ENCODE data around the gene LIME1.

The LIME1 gene

DNA sequence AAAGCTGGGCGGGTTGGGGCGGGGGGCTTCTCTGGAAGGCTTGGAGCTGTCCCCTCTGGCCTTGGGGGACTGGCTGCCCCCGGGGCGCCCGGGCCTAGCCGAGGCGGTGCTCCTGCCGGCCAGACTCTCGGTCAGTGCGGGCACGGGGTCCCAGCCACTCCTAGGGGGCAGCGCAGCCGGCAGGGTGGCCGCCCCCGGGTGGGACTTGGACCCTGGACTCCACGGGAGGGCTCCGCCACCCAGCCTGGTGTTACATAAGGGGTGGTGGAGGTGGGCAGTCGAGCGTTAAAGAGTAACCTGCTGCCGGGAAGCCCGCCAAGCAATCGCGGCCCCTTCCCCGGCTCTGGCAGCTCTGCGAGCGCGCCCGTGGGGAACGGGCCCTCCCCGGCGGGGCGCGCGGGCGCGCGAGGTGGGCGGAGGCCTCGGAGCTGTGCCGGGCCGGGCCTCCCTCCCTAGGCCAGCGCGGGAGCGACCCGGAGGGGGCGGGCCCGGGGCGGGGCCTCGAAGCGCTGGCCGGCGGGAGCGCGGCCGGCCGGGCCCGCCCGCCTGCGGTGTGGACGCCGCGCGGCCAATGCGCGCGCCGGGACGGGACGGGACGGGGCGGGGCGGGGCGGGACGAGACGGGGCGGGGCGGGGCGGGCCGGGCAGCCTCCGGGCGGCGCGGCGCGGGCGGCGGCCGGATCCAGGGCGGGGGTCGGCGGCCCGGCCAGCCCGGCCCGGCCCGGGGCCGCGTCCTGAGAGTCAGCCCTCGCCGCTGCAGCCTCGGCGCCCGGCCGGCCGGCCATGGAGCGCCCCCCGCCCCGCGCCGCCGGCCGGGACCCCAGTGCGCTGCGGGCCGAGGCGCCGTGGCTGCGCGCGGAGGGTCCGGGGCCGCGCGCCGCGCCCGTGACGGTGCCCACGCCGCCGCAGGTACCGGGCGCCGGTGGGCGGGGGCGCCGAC, 2.9 kb downstream of the LIME1 start, which contains the start of gene SLC2A4RG:
Gene SLC2A4RG (plus strand): TSS at position 647 of the 940 bp plus-strand sequence. CDS start 137 bp downstream, at position 784.
- DNase-seq: peak; percentile 57

DNA sequence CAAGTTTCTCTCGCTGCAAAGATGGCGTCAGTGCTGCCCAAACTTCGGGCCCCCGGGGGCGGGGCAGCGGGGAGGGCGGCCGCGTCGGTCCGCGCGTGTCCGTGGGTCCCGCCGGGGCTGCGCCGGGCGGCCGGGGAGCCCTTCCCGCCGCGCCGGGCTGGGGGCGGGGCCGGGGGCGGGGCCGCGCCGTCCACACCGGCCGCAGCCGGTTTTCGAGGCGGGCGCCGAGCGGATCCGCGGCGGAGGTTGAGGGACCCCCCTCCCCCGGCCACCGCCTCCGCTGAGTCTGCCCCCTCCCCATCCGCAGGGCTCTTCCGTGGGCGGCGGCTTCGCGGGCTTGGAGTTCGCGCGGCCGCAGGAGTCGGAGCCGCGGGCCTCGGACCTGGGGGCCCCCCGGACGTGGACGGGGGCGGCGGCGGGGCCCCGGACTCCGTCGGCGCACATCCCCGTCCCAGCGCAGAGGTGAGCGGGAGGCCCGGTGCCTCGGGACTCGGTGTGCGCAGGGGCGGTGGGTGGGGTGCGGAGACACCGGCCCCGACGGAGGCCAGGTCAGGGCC, 3.7 kb downstream of the LIME1 start:
- peak; percentile 53 for DNase-seq

DNA sequence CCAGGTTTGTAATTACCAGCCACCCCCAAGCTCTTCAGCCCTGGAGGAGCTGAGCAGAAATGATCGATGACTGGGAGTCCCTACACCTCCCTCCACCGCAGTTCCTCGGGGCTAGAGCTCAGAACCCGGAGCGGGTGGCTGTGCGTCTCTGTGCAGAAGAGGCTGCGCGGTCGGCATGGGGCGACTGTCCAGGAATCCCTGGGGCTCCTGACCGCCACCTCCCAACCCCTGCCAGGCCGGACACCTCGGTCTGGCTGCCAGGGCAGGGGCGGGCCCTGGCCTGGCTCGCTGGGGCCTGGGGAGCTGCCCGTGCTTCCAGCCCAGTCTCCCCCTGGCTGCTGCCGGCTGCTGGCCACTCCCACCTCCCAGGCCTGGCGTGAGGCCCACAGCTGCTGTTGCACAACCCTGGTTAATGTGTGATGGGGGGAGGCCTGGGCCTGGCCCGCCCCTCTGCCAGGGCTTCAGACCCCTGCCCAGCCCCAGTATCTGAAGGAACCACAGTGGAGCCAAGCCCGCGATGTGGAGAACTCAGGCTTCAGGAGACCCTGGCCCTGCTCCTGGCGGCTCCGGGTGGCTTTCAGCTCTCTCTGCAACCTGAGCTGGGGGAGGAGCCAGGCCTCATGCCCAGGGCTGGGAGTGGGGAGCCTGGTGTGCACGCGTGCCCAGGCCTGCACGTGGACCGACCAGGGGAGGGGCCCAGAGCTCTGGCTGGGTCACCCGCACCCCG, 4.3 kb downstream of the LIME1 start:
- DNase-seq: peak; percentile 36

DNA sequence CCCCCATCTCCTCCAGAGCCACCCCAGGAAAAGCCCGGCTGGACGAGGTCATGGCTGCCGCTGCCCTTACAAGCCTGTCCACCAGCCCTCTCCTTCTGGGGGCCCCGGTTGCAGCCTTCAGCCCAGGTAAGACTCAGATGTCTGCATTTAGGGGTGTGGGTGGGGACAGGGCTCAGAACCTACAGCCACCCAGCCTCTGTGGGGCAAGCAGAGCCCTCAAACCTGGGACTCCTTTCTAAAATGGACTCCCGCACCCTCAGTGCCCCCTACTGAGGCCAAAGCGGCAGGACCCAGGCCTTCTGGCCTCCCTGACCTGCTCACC, 4.9 kb downstream of the LIME1 start:
- DNase-seq: no peak

DNA sequence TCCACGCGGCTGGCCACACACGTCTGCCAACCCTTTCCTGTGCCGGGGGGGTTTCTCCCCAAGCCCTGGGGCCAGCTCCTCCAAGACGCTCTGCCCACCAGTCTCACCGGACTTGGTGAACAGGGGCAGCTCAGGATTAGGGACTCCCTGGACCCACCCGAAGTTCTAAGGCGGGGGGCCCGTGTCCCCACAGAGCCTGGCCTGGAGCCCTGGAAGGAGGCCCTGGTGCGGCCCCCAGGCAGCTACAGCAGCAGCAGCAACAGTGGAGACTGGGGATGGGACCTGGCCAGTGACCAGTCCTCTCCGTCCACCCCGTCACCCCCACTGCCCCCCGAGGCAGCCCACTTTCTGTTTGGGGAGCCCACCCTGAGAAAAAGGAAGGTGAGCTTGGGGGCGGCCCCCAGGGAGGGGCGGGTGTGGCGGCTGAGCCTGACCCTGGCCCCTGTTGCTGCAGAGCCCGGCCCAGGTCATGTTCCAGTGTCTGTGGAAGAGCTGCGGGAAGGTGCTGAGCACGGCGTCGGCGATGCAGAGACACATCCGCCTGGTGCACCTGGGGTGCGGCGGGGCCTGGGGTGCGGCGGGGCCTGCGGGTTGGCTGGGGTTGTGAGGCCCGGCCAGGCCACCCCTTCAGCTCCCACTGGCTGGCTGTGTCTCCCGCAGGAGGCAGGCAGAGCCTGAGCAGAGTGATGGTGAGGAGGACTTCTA, 5.4 kb downstream of the LIME1 start:
- no peak for DNase-seq

DNA sequence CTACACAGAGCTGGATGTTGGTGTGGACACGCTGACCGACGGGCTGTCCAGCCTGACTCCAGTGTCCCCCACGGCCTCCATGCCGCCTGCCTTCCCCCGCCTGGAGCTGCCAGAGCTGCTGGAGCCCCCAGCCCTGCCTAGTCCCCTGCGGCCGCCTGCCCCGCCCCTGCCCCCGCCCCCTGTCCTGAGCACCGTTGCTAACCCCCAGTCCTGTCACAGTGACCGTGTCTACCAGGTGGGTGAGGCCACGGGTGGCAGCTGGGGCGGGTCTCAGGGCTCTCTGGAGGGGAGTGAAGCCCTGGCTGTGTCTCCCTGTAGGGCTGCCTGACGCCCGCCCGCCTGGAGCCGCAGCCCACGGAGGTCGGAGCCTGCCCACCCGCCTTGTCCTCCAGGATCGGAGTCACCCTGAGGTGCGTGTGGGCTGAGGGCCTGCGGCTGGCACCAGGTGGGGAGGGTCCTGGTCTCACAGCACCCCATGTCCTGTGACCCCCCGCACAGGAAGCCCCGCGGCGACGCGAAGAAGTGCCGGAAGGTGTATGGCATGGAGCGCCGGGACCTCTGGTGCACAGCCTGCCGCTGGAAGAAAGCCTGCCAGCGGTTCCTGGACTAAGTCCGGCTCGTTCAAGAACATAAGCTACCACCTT, 6.0 kb downstream of the LIME1 start:
- DNase-seq: no peak

DNA sequence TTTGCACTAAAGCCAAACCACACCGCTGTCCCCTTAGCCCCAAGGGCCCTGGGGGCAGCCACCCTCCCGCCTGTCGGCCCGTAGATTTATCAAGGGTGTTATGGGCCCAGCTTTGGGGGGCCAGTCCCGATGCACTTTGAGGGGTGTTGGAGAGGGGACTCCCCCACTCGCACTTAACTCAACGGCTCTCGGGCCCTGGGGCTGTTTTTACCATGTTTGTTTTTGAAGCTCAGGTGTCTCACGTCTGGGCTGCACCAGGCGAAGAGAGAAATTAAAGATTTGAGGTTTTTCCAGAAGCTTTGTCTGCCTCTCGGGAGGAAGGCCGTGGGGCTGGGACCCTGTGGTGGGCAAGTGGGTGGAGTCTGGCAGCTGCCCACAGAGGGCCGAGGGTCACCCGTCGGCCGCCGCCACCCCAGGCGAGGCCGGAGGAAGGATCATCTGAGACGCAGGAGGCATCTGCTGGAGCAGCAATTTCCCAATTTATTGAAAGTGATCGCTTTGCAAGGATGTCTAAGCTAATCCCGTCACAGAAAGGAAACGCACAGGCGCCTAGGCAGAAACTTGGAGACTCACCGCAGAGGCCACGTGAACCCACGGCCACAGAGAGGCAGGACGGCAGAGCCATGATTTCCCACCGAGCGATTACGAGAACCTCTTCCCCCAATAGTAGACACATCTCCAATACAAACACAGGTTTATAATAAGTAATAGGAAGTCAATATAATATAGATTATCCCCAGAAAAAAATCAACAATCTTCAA, 6.9 kb downstream of the LIME1 start:
- no peak for DNase-seq

DNA sequence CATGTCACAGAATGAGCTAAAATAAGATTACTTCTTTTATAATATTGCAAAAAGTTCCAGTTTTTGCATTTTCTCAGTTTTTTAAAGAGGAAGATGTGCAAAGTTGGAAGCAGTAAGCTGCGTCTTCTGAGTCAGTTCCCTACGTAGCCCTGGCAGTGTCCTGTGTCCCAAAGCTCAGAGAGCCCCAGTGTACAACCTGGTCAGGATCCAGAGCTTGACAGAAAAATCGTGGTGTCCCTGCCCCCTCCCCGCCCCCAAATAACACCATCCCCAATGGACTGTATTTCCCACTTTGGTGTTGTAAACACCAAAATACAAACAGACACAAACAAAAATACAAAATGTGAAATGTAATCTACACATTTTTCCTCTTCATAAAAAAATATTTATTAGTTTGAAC, 7.7 kb downstream of the LIME1 start:
- DNase-seq: no peak

DNA sequence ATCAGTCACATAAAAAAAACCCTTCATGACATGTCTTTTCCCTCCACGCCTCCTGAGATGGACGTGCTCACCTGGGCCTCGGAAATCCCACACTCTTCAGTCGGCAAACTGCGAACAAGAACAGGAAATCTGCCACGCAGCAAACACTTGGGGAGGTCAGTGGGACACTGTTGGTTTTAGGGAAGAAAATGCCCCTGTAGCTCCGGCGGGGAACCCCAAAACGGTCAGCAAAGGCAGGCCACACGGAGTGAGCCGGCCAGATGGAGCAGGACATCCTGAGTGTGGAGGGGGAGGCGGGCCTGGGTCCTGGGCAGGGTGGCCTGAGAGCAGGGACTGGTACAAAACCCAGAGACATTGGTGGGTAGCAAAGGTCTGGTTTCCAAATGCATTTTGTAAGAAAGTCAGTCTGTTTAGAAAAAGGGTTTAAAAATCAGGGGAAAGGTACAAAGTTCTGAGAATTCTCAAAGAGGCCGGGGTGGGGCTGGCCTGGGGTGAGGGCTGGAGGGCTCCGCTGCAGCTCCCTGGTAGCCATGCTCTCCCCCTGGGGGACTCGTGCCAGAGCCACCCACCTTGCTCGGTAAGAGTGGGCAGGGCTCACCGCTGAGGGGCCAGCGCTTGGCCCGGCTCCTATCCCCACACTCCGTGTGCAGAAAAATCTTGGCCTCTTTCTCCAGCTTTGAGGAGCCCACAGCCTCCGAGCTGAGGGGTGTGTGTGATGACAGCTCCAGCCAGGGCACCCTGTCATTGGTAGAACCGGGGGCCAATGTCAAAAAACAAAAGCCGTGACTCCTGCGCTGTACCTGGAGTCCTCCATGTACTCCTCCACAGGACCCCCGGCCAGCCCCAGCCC, 8.3 kb downstream of the LIME1 start:
- DNase-seq: no peak

DNA sequence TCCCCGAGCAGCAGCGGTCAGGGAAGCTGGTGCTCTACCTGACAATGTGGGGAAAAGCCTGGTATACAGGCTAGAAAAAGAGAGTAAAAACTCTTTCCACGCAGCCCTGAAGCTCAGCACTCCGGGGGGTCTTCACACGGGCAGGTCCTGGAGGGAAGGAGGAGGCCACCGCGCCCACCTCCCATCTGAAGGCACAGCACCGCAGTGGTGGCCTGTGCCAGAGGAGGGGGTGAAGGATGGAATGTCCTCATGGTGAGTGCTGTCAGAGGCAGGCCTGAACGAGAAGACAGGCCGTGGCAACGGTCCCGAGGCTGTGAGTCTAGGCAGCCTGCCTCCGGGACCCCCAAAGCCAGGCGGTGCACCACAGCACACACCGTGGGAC, 9.0 kb downstream of the LIME1 start:
- no peak for DNase-seq

DNA sequence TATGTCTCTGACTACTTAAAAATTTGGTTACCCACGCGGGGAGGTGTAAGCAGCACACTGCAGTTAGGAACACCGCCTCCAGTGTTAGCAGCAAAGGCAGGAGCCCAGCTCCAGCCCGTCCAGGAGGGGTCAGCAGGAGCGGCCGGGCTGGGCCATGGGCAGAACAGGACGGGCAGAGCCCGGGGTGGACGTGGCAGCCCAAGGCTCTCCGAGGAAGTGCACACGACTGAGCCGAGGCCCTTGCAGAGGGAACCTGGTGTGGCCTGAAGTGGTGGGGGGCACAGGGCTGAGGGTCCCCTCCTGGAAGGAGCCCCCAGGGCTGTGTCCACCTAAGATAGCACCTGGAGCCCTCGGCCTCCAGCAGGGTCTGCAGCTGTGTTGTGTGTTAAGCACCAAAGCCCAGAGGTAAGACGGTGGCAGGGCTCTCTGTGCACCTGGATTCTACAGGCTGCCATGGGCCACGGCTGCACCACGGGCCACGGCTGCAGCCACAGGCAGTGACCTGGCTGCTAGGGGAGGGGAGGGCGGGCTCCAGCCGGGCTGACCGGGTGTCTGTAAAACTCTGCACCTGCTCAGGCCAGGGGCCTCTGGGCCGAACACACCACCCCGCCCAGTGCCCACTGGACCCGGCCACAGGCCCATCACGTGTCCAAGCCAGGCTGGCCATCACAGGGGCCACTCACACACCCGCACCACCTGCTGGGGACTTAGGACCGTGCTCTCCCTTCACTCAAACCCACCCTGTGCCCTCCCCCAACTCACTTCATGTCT, 9.7 kb downstream of the LIME1 start:
- no peak for DNase-seq

DNA sequence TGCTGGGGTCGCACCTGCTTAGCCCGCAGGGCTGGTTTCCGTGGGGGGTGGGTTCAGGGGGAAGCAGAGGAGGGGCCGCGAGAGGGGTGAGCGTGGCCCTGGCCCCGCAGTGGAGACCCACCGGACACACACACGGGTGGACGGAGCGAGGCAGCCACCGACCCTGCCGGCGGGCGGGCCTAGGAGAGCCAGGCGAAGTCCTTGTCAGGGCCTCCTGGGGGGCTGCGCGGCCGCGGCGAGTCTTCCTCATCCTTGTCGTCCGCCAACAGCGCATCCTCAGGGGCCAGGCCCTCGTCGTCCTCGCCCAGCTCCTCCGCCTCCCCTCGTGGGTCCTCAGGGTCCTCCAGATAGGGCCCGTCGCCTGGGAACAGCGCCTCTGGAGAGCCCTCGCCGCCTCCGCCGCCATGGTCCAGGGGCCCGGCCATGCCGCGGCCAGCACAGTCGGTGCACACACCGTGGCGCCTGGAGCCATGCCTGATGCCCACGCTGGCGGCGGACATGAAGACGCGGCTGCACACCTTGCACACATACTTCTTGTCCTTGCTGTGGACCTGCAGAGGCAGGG, 10.4 kb downstream of the LIME1 start:
- no peak for DNase-seq

DNA sequence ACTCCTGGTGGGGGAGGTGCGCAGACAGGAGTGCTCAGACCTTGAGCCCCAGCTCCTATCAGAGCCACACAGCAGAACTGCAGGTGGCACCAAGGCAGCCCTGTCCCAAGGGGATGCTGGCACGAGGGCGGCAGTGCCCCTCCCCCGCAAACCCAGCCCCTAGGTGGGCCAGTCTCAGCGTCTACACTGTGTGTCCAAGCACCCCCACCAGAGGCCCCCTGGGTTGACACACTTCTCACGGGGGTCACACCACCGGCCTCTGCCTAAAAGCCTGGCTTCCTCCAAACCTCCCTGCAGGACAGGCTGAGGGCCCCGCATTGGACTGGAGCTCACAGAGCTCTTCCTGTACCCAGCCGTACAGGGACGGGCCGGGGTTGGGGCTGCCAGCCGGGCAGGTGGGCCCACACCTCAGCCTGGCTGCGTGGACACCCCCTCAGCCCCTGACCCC, 11.2 kb downstream of the LIME1 start:
- DNase-seq: no peak

DNA sequence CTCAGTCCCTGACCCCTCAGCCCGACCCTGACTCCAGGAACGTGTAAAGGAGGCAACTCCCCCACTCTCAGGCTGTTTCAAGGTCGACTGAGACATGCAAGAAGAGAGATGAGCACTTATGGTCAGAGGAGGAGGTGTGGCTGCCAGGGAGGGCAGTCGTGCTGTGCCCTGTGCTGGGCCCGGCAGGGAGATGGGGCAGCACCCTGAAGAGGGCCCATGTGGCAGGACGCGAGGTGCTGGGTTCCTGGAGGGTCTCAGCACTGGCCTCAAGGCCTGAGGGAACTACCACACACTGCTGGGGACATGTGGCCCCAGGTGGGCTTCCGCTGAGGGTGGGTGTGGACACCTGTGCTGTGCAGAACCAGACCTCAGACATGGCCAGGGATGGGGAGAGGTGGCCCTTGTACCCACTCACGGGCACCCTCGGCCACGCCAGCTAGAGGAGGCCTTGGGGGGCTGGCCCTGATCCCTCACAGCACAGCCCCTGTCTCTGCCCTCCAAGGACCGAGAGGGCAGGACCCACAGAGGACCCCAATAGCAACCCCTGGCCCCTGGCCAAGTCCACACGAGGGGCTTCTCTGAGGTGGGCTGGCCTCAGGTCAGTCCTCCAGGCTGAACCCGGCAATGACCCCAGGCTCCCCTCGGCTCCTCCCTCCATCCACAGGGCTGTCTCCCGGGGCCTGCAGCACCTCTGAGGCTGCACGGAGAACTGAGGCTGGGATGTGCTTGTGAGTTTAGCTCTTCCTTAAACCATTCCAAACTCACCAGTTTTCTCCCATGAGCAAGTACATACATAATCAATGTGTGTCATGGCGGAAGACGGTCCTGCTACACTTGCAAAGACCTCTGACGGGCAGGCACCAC, 11.8 kb downstream of the LIME1 start:
- no peak for DNase-seq

DNA sequence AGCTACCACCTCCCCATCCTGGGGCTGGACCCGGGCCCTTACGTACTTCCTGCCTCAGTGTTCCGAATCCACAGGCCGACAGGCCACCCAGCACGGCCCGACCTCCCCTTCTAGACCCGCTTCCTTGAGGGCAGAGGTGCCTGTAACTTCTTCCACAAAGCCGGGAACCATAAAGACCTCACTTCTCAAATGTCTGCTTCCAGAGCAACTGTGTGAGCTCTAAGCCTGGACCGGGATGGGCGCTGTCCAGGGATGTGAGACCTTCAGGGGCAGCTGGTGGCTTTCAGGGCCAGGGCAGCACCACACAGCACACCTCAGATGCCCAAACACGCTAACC, 12.4 kb downstream of the LIME1 start:
- no peak for DNase-seq

DNA sequence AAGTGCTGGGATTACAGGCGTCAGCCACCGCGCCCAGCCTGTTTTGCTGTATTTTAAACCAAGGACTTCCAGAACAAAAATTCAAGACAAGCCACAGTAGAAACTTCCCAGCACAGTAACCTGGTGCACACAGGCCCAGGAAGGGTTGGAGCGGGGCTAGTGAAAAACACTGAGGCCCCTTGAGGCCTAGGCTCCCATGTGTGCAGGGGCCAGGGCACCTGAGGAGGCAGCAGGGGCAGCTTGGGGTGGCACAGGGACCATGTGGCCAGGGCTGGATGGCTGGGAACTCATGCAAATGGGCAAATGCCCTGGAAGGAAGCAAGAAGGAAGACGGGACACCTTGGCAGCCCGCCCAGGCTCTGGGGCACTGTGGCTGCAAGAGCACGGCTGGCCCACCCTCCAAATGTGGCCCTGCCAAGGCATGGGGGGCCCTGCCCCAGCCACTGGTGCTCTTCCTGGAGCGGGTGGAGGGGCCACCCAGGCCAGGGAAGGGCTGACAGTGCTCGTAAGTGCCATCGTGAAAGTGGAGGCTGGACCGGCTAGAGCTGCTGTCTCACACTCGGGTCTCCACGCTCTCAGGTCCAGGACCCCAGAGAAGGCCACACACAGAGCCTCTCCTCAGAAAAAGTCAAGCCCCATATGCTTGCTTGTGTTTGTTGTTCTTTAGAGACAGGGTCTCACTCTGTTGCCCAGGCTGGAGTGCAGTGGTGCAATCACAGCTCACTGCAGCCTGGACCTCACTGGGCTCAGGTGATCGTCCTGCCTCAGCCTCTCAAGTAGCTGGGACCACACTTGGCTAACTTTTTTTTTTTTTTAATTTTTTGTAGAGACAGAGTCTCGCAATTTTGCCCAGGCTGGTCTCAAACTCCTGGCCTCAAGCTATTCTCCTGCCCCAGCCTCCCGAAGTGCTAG, 13.4 kb downstream of the LIME1 start:
- DNase-seq: no peak

DNA sequence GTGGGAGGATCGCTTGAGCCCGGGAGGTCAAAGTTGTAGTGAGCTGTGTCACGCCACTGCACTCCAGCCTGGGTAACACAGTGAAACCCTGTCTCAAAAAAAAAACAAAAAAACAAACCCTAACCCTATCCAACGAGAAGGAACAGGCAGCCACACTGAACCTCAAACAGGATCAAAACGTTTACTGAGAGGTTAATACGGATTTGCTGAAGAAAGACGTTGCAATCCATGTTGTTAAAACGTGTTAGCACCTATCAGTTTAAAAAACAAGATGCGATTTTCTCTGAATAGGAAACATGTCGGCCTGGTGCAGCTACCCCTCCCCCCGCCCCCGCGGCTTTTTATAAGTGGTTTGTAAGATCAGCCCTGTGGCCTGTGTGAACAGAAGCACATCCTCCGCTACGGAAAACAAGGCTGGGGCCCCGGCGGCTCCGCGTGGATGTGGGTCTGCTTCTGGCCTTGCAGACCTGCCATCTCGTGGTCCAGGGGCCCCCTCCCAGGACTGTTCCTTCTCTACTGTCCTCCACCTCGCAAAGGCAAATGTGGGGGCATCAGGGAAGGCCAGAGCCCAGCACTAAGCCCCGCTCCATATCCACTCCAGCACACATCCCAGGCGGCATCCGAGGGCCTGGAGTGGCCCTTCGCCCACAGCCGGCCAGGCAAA, 14.5 kb downstream of the LIME1 start:
- DNase-seq: peak; percentile 44
